Activated CD8-positive, alpha-beta T cell treated with anti-CD3 and anti-CD28 coated beads for 36 hours (primary cell): Measurements from ENCODE around the gene ACAD8. TPM values are rescaled to one million over a fixed set of nuclear protein-coding genes. Genes with fewer than 3 reads are reported as not detected.

ENCODE experiments used
- ATAC-seq: fragments of 200-7000 bp; cut with Tn5 transposase; one replicate; pipeline ENCODE4 v1.10.0; 2021; ENCODE audit warnings: mild to moderate bottlenecking, moderate library complexity
- CTCF ChIA-PET: fragments of 350-600 bp; sonication (Branson Sonifier 250); formaldehyde crosslinking; loops from one replicate; lab custom pipeline; 2021; ENCODE audit warnings: antibody characterized with exemption; lab: Charles Lee
- POLR2A ChIA-PET: fragments of 350-600 bp; sonication (Branson Sonifier 250); formaldehyde crosslinking; loops from one replicate; lab custom pipeline; 2021; ENCODE audit warnings: antibody characterized with exemption; lab: Charles Lee
- DNase-seq: peaks from one replicate; pipeline ENCODE4 v3.0.0-alpha.2; 2020
- H3K27ac Mint-ChIP-seq: one replicate; pipeline ENCODE4 v1.8.0; 2021; ENCODE audit warnings: mild to moderate bottlenecking, mixed read lengths
- H3K27me3 Mint-ChIP-seq: one replicate; pipeline ENCODE4 v1.8.0; 2021; ENCODE audit warnings: mixed read lengths
- H3K36me3 Mint-ChIP-seq: one replicate; pipeline ENCODE4 v1.8.0; 2021; ENCODE audit warnings: low read depth, mixed read lengths
- H3K4me1 Mint-ChIP-seq: one replicate; pipeline ENCODE4 v1.8.0; 2021; ENCODE audit warnings: low read depth, mixed read lengths
- H3K4me3 Mint-ChIP-seq: one replicate; pipeline ENCODE4 v1.8.0; 2021; ENCODE audit warnings: mild to moderate bottlenecking, moderate library complexity, mixed read lengths
- H3K9me3 Mint-ChIP-seq: one replicate; pipeline ENCODE4 v1.8.0; 2021; ENCODE audit warnings: mixed read lengths
- CTCF ChIP-seq: fragments of 200-600 bp; IDR thresholded peaks from one replicate; pipeline ENCODE4 v1.8.0; 2022; ENCODE audit warnings: antibody characterized with exemption, mild to moderate bottlenecking
- intact Hi-C: fragments of 100-400 bp; cut with micrococcal nuclease; formaldehyde crosslinking; loops from one replicate; pipeline ENCODE4 v1.10.0; 2022
- total RNA-seq, 2 experiments: library from RNA; stranded (reverse); gene quantifications; one replicate each; pipeline ENCODE4 v1.2.3, GENCODE V29; 2021

The ACAD8 gene
- total RNA-seq, 2 experiments from 2014 or later = 13.1 to 13.8 TPM

DNA sequence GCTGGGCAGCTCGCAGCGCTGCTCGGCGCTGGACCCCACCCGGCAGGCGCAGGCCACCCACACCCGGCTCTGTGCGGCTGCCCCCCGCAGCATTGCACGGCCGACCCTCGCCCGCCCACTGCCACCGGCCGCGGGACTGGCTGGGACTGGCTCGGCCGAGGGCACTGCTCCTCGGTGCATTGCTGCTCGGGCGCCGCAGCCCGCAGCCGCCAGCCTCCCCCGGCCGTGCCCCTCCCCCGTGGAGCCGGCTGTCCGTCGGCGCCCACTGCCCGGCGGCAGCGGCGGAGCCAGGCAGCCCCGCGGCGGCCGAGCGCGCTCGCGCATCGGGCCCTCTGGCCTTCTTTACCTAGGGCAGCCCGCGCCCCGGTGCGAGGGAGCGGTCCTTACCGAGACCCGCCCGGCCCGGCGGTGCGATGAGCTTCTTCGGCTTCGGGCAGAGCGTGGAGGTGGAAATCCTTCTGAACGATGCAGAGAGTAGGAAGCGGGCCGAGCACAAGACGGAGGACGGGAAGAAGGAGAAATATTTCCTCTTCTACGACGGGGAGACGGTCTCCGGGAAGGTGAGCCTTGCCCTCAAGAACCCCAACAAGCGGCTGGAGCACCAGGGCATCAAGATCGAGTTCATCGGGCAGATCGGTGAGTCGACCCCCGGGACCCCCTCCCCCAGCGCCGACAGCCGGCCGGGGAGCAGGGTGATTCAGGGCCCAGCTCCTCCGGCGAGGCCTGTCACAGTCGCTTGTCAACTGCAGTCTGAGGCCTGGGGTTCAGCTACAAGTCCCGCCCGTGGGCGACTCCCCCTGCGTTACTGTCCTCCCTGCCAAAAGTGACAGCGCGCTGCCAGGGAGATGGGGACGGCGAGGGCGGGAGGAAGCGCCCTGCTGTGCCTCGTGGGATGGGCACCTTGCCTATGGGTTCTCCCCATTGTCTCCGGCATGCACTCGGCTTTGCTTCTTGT is 28.4 kb upstream of the ACAD8 start:
- Mint-ChIP-seq H3K27me3 (no peaks in the 10 kb centered on the region), H3K4me1 (peaks cover 65% of the 10 kb centered on the region), H3K4me3 (peak overlapping the region; percentile 95), H3K36me3 (peaks cover 26% of the 10 kb centered on the region), H3K27ac (peak overlapping the region; percentile 89), H3K9me3 (no peaks in the 10 kb centered on the region)
- DNase-seq (peak; percentile 86), ATAC-seq (peak; percentile 43)
- CTCF ChIA-PET = interaction anchor here (0.7 to 3.6 kb wide), 9 partner anchors 9 to 297 kb away, joined by 3 to 18 read pairs (median 5); partner anchors contain the start of genes ACAD8, GLB1L3 and THYN1
- POLR2A ChIA-PET = interaction anchor here (0.6 to 5.3 kb wide), 19 partner anchors 10 to 269 kb away, joined by 3 to 28 read pairs (median 4); partner anchors contain the start of genes ACAD8, GLB1L3 and THYN1
- intact Hi-C loops = loop anchor here (10.0 kb wide), 1 partner anchor 280 kb away; no protein-coding TSS in a partner anchor
- no peak for TF ChIP-seq CTCF

- ATAC-seq (no peak), DNase-seq (no peak)
- CTCF ChIA-PET = interaction anchor here (1.2 to 3.6 kb wide), 3 partner anchors 7 to 19 kb away, joined by 4 to 18 read pairs (median 11); no protein-coding TSS in a partner anchor
- no peaks in the 10 kb centered on the region for H3K27me3 Mint-ChIP-seq
- intact Hi-C loops = loop anchor here (10.0 kb wide), 1 partner anchor 282 kb away; no protein-coding TSS in a partner anchor
- TF ChIP-seq CTCF = no peak
- H3K4me1 Mint-ChIP-seq = peaks cover 65% of the 10 kb centered on the region
- H3K9me3 Mint-ChIP-seq = no peaks in the 10 kb centered on the region
- POLR2A ChIA-PET = interaction anchor here (2.5 to 5.3 kb wide), 2 partner anchors 12 to 50 kb away, joined by 13 to 28 read pairs; partner anchors contain the start of gene GLB1L3
- no peak overlapping the region for H3K27ac Mint-ChIP-seq
- peak overlapping the region; percentile 95 for H3K4me3 Mint-ChIP-seq
- peaks cover 17% of the 10 kb centered on the region for H3K36me3 Mint-ChIP-seq
Observed at GRCh38 chr11:134226806-134227325, 26.5 kb upstream of the ACAD8 start.

DNA sequence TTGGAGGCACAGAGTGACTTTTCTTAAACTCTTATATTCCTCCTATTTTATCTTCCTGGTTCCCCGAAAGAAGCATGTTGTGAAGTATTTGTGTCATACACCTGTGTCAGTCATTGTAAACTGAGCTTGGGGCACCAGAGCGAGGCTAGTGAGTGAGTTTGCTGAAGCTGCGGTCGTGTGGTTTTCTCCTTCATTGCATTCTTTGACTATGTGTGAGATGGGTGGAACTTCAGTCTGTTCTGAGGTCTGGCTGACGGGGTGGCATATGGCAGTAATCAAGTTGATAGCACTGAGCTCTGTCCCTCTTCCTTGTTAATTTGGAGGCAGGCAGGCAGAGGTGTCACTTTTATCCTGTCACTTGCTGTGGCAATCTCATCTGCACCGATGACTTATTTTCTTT is 24.7 kb upstream of the ACAD8 start:
- no peaks in the 10 kb centered on the region for H3K27me3 Mint-ChIP-seq
- no peak for TF ChIP-seq CTCF
- no peak overlapping the region for H3K27ac Mint-ChIP-seq
- H3K36me3 Mint-ChIP-seq = peaks cover 3% of the 10 kb centered on the region
- H3K4me1 Mint-ChIP-seq = peaks cover 65% of the 10 kb centered on the region
- peak; percentile 13 for ATAC-seq
- H3K9me3 Mint-ChIP-seq = no peaks in the 10 kb centered on the region
- DNase-seq = peak; percentile 77
- CTCF ChIA-PET = interaction anchor here (0.8 to 1.8 kb wide), 4 partner anchors 16 to 33 kb away, joined by 3 to 8 read pairs (median 4); no protein-coding TSS in a partner anchor
- POLR2A ChIA-PET = interaction anchor here (0.7 to 1.5 kb wide), 4 partner anchors 20 to 50 kb away, joined by 3 to 4 read pairs (median 3); partner anchors contain the start of gene GLB1L3
- no peak overlapping the region for H3K4me3 Mint-ChIP-seq
- intact Hi-C loops = loop anchor here (10.0 kb wide), 1 partner anchor 284 kb away; no protein-coding TSS in a partner anchor

- ChIA-PET POLR2A (interaction anchor here (0.7 to 1.5 kb wide), 4 partner anchors 19 to 49 kb away, joined by 3 to 4 read pairs (median 3); partner anchors contain the start of gene GLB1L3), CTCF (interaction anchor here (0.8 to 1.8 kb wide), 5 partner anchors 15 to 33 kb away, joined by 3 to 8 read pairs (median 3); no protein-coding TSS in a partner anchor)
- no peak for TF ChIP-seq CTCF
- Mint-ChIP-seq H3K4me1 (peaks cover 65% of the 10 kb centered on the region), H3K27me3 (no peaks in the 10 kb centered on the region), H3K4me3 (no peak overlapping the region), H3K9me3 (no peaks in the 10 kb centered on the region), H3K36me3 (peaks cover 3% of the 10 kb centered on the region), H3K27ac (no peak overlapping the region)
- DNase-seq (no peak), ATAC-seq (no peak)
- intact Hi-C loops = loop anchor here (10.0 kb wide), 1 partner anchor 284 kb away; no protein-coding TSS in a partner anchor
Observed at GRCh38 chr11:134229126-134229790, 24.1 kb upstream of the ACAD8 start.
